Fibroblast of mammary gland (primary cell): ENCODE measurements around the gene ERCC5.
A peak's percentile ranks its signal among the peaks of the same experiment; 100 is the strongest.

Source experiments
- DNase-seq: peaks from one replicate; pipeline ENCODE4 v3.0.0-alpha.2; 2010; ENCODE audit warnings: low read depth
- H3K4me3 ChIP-seq: 2 replicates; pipeline ENCODE4 v1.5.1; 2011; ENCODE audit warnings: low read depth, mild to moderate bottlenecking, low read length, moderate library complexity; ENCODE audit not compliant: control insufficient read depth
- CTCF ChIP-seq: conservative IDR thresholded peaks from 2 replicates; pipeline ENCODE4 v1.5.1; 2011; ENCODE audit warnings: low read depth, low read length, inconsistent platforms; ENCODE audit not compliant: control insufficient read depth, insufficient read depth

The ERCC5 gene

GRCh38 chr13:102817907-102818306 is 27.9 kb upstream of the ERCC5 start:
- no peak for TF ChIP-seq CTCF
- no peak for DNase-seq
- H3K4me3 ChIP-seq = no peak overlapping the region

- DNase-seq = no peak
- no peak overlapping the region for H3K4me3 ChIP-seq
- TF ChIP-seq CTCF = no peak
Measured at GRCh38 chr13:102825400-102825799, 20.4 kb upstream of the ERCC5 start.

- H3K4me3 ChIP-seq = peak overlapping the region; percentile 48
- TF ChIP-seq CTCF = peak; percentile 8
- DNase-seq = peak; percentile 96
Measured at GRCh38 chr13:102825921-102826706, 19.7 kb upstream of the ERCC5 start.

GRCh38 chr13:102830646-102831045 is 15.2 kb upstream of the ERCC5 start:
- no peak for TF ChIP-seq CTCF
- DNase-seq = no peak
- no peak overlapping the region for H3K4me3 ChIP-seq

GRCh38 chr13:102836471-102836870 is 9.4 kb upstream of the ERCC5 start:
- H3K4me3 ChIP-seq = no peak overlapping the region
- DNase-seq = no peak
- no peak for TF ChIP-seq CTCF

GRCh38 chr13:102838273-102838672 is 7.6 kb upstream of the ERCC5 start:
- DNase-seq = no peak
- no peak for TF ChIP-seq CTCF

More at GRCh38 chr13:102838273-102838672, 7.6 kb upstream of the ERCC5 start:
- H3K4me3 ChIP-seq = no peak overlapping the region
